WTC11 (cell line): ENCODE measurements around the gene C19orf25. TPM values are rescaled to one million over a fixed set of nuclear protein-coding genes. Genes with fewer than 3 reads are reported as not detected.

ENCODE experiments used
- ATAC-seq: fragments of 200-7000 bp; cut with Tn5 transposase; 2 replicates; pipeline ENCODE4 v1.10.0; 2021; ENCODE audit warnings: mild to moderate bottlenecking, moderate library complexity
- CTCF ChIA-PET: fragments of 300-600 bp; sonication (Branson Sonifier 250); formaldehyde crosslinking; loops from one replicate; lab custom pipeline; 2021; ENCODE audit warnings: antibody characterized with exemption; lab: Charles Lee
- POLR2A ChIA-PET: fragments of 350-600 bp; sonication (Branson Sonifier 250); formaldehyde crosslinking; loops from one replicate; lab custom pipeline; 2021; ENCODE audit warnings: antibody characterized with exemption; lab: Charles Lee
- DNase-seq: peaks from one replicate; pipeline ENCODE4 v3.0.0; 2021; ENCODE audit warnings: low spot score
- H3K27ac Mint-ChIP-seq: 2 replicates; pipeline ENCODE4 v1.8.0; 2021; ENCODE audit warnings: mixed read lengths
- H3K27me3 Mint-ChIP-seq: 2 replicates; pipeline ENCODE4 v1.8.0; 2021; ENCODE audit warnings: low read depth, mild to moderate bottlenecking, moderate library complexity, mixed read lengths
- H3K36me3 Mint-ChIP-seq: 2 replicates; pipeline ENCODE4 v1.8.0; 2021; ENCODE audit warnings: mixed read lengths
- H3K4me1 Mint-ChIP-seq: 2 replicates; pipeline ENCODE4 v1.8.0; 2022; ENCODE audit warnings: mixed read lengths
- H3K4me3 Mint-ChIP-seq: 2 replicates; pipeline ENCODE4 v1.8.0; 2021; ENCODE audit warnings: mild to moderate bottlenecking, moderate library complexity, mixed read lengths
- H3K9me3 Mint-ChIP-seq: 2 replicates; pipeline ENCODE4 v1.8.0; 2021; ENCODE audit warnings: mixed read lengths
- ATF1 ChIP-seq: sonication (generic); formaldehyde crosslinking; IDR thresholded peaks from 2 replicates; pipeline ENCODE4 v1.8.1; 2023; ENCODE audit warnings: mild to moderate bottlenecking, moderate library complexity, missing genetic modification reagents
- ATF6 ChIP-seq: sonication (generic); formaldehyde crosslinking; IDR thresholded peaks from 2 replicates; pipeline ENCODE4 v1.8.1; 2023; ENCODE audit warnings: mild to moderate bottlenecking, missing genetic modification reagents
- CREB1 ChIP-seq: sonication (generic); formaldehyde crosslinking; IDR thresholded peaks from 2 replicates; pipeline ENCODE4 v1.8.0; 2023; ENCODE audit warnings: mild to moderate bottlenecking, missing genetic modification reagents
- E2F1 ChIP-seq: sonication (generic); formaldehyde crosslinking; IDR thresholded peaks from 2 replicates; pipeline ENCODE4 v1.8.0; 2022; ENCODE audit warnings: mild to moderate bottlenecking, missing genetic modification reagents
- E2F5 ChIP-seq: sonication (generic); formaldehyde crosslinking; IDR thresholded peaks from 2 replicates; pipeline ENCODE4 v1.8.1; 2022; ENCODE audit warnings: mild to moderate bottlenecking, moderate library complexity, missing genetic modification reagents
- GRHL2 ChIP-seq: fragments of 250-450 bp; sonication (Bioruptor Pico); IDR thresholded peaks from 2 replicates; pipeline ENCODE4 v1.8.0; 2022; ENCODE audit warnings: mild to moderate bottlenecking, moderate library complexity; ENCODE audit not compliant: insufficient replicate concordance, severe bottlenecking
- MAX ChIP-seq: sonication (generic); formaldehyde crosslinking; IDR thresholded peaks from 2 replicates; pipeline ENCODE4 v1.8.0; 2022; ENCODE audit warnings: mild to moderate bottlenecking, missing genetic modification reagents
- MXD4 ChIP-seq: fragments of 250-450 bp; sonication (Bioruptor Pico); IDR thresholded peaks from 2 replicates; pipeline ENCODE4 v1.8.0; 2021; ENCODE audit warnings: mild to moderate bottlenecking, moderate library complexity, borderline replicate concordance
- NFATC4 ChIP-seq: fragments of 250-450 bp; sonication (Bioruptor Pico); IDR thresholded peaks from 2 replicates; pipeline ENCODE4 v1.9.0; 2021; ENCODE audit warnings: mild to moderate bottlenecking
- PREB ChIP-seq: sonication (generic); formaldehyde crosslinking; IDR thresholded peaks from 2 replicates; pipeline ENCODE4 v1.8.1; 2022; ENCODE audit warnings: mild to moderate bottlenecking, missing genetic modification reagents, moderate library complexity, borderline replicate concordance
- PRRX2 ChIP-seq: fragments of 250-450 bp; sonication (Bioruptor Pico); IDR thresholded peaks from 2 replicates; pipeline ENCODE4 v1.8.0; 2021; ENCODE audit warnings: mild to moderate bottlenecking
- SP1 ChIP-seq: sonication (generic); formaldehyde crosslinking; conservative IDR thresholded peaks from 2 replicates; pipeline ENCODE4 v1.8.1; 2022; ENCODE audit warnings: missing genetic modification reagents
- STAT6 ChIP-seq: sonication (generic); formaldehyde crosslinking; conservative IDR thresholded peaks from 2 replicates; pipeline ENCODE4 v1.8.1; 2023; ENCODE audit warnings: mild to moderate bottlenecking, low read depth, missing genetic modification reagents, moderate library complexity
- ZBTB21 ChIP-seq: sonication (generic); formaldehyde crosslinking; IDR thresholded peaks from 2 replicates; pipeline ENCODE4 v1.8.1; 2023; ENCODE audit warnings: mild to moderate bottlenecking, missing genetic modification reagents, borderline replicate concordance
- ZNF232 ChIP-seq: sonication (generic); formaldehyde crosslinking; IDR thresholded peaks from 2 replicates; pipeline ENCODE4 v1.8.0; 2022; ENCODE audit warnings: mild to moderate bottlenecking, missing genetic modification reagents
- ZNF396 ChIP-seq: fragments of 250-450 bp; sonication (Bioruptor Pico); IDR thresholded peaks from 2 replicates; pipeline ENCODE4 v1.8.0; 2021; ENCODE audit warnings: mild to moderate bottlenecking, moderate library complexity, borderline replicate concordance
- ZNF423 ChIP-seq: fragments of 250-450 bp; sonication (Bioruptor Pico); IDR thresholded peaks from 2 replicates; pipeline ENCODE4 v2.1.2; 2022; ENCODE audit warnings: mild to moderate bottlenecking, moderate library complexity
- ZNF512 ChIP-seq: sonication (generic); formaldehyde crosslinking; IDR thresholded peaks from 2 replicates; pipeline ENCODE4 v1.8.1; 2022; ENCODE audit warnings: missing genetic modification reagents, borderline replicate concordance
- total RNA-seq: library from RNA; stranded (reverse); gene quantifications from 3 replicates; pipeline ENCODE4 v1.2.3, GENCODE V29; 2021

C19orf25 gene
- total RNA-seq, 1 experiment from 2014 or later, result 65.7 TPM

GRCh38 chr19:1460033-1460995 is 18.7 kb downstream of the C19orf25 start:
- CTCF ChIA-PET, result no interaction called here
- Mint-ChIP-seq H3K36me3 (no peaks in the 10 kb centered on the region), H3K27me3 (peaks cover 45% of the 10 kb centered on the region), H3K27ac (no peak overlapping the region), H3K4me3 (no peak overlapping the region), H3K4me1 (peaks cover 3% of the 10 kb centered on the region; the same call in 1 of the 2 replicates), H3K9me3 (no peaks in the 10 kb centered on the region)
- TF ChIP-seq E2F5 (CRISPR knock-in tag), result no peak
- ATAC-seq (no peak), DNase-seq (peak; percentile 7)
- POLR2A ChIA-PET, result no interaction called here

- ATAC-seq, result no peak
- H3K36me3 Mint-ChIP-seq, result no peaks in the 10 kb centered on the region
- no peak for TF ChIP-seq E2F1 (CRISPR knock-in tag)
- no peak for TF ChIP-seq NFATC4
- no peak for TF ChIP-seq ZBTB21 (CRISPR knock-in tag)
- no peak for TF ChIP-seq ZNF512
- no peak for TF ChIP-seq PREB (CRISPR knock-in tag)
- no peak for TF ChIP-seq GRHL2 (CRISPR knock-in tag)
- TF ChIP-seq PRRX2 (CRISPR knock-in tag), result no peak
- no peak for TF ChIP-seq SP1 (CRISPR knock-in tag)
- TF ChIP-seq ZNF396 (CRISPR knock-in tag), result no peak
- TF ChIP-seq MXD4, result no peak
- TF ChIP-seq ATF6 (CRISPR knock-in tag), result no peak
- TF ChIP-seq ZNF232 (CRISPR knock-in tag), result no peak
- no peak for TF ChIP-seq MAX (CRISPR knock-in tag)
- TF ChIP-seq CREB1 (CRISPR knock-in tag), result no peak
- TF ChIP-seq ATF1 (CRISPR knock-in tag), result no peak
- TF ChIP-seq ZNF423 (CRISPR knock-in tag), result no peak
- no peak for TF ChIP-seq STAT6
- TF ChIP-seq, all 79 proteins: peak for 0
- Mint-ChIP-seq H3K27me3 (peaks cover 38% of the 10 kb centered on the region), H3K4me1 (peaks cover 3% of the 10 kb centered on the region; the same call in 1 of the 2 replicates), H3K27ac (no peak overlapping the region), H3K4me3 (no peak overlapping the region), H3K9me3 (no peaks in the 10 kb centered on the region)
- ChIA-PET CTCF (interaction anchor here (0.8 to 2.8 kb wide), 2 partner anchors 15 to 64 kb away, joined by 3 to 14 read pairs; partner anchors contain the start of gene PLK5), POLR2A (no interaction called here)
- no peak for DNase-seq
These were observed 19.5 kb downstream of the C19orf25 start for GRCh38 chr19:1459479-1459878.
